RWPE1 (cell line): Measurements from ENCODE around the gene THADA.

Experiments used
- CTCF ChIA-PET: fragments of 350-600 bp; sonication (Branson Sonifier 250); formaldehyde crosslinking; extraction: SDS; loops from one replicate; lab custom pipeline; 2021; lab: Yijun Ruan, JAX
- POLR2A ChIA-PET: fragments of 400-600 bp; formaldehyde crosslinking; extraction: SDS; loops from one replicate; lab custom pipeline; 2020; ENCODE audit warnings: antibody characterized with exemption; ENCODE audit not compliant: low non-redundant PET; lab: Yijun Ruan, JAX
- DNase-seq: peaks from one replicate; pipeline ENCODE4 v3.0.0; 2012; ENCODE audit warnings: low spot score
- H3K27ac ChIP-seq: fragments of 450-650 bp; 2 replicates; pipeline ENCODE4 v1.5.1; 2017
- TF ChIP-seq, protein P1 (sequence below): fragments of 450-650 bp; conservative IDR thresholded peaks from 2 replicates; pipeline ENCODE4 v1.5.1; 2017; ENCODE audit warnings: low read depth, mild to moderate bottlenecking

The THADA gene

DNA sequence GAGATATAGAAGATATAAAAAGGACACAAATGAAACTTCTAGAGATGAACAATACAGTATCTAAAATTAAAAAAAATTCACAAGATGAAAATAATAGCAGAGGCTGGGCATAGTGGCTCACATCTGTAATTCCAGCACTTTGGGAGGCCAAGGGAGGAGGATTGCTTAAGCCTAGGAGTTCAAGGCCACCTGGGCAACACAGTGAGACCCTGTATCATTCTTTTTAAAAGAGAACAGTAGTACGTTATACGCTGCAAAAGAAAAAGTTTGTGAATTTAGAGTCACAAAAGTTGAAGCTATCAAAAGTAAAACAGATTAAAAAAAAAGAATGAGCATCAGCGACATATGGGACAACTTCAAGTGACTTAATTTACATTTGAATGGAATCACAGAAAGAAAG, 287.9 kb downstream of the THADA start:
- CTCF ChIA-PET = no interaction called here

GRCh38 chr2:43307046-43307445, 288.8 kb downstream of the THADA start:
- CTCF ChIA-PET = no interaction called here
- POLR2A ChIA-PET = no interaction called here
- DNase-seq = no peak
- TF ChIP-seq, protein P1, sequence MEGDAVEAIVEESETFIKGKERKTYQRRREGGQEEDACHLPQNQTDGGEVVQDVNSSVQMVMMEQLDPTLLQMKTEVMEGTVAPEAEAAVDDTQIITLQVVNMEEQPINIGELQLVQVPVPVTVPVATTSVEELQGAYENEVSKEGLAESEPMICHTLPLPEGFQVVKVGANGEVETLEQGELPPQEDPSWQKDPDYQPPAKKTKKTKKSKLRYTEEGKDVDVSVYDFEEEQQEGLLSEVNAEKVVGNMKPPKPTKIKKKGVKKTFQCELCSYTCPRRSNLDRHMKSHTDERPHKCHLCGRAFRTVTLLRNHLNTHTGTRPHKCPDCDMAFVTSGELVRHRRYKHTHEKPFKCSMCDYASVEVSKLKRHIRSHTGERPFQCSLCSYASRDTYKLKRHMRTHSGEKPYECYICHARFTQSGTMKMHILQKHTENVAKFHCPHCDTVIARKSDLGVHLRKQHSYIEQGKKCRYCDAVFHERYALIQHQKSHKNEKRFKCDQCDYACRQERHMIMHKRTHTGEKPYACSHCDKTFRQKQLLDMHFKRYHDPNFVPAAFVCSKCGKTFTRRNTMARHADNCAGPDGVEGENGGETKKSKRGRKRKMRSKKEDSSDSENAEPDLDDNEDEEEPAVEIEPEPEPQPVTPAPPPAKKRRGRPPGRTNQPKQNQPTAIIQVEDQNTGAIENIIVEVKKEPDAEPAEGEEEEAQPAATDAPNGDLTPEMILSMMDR = no peak
- no peak overlapping the region for H3K27ac ChIP-seq

More for the DNA sequence above, 287.9 kb downstream of the THADA start:
- POLR2A ChIA-PET = no interaction called here
- DNase-seq = no peak
- no peak overlapping the region for H3K27ac ChIP-seq
- TF ChIP-seq, protein P1 = no peak

DNA sequence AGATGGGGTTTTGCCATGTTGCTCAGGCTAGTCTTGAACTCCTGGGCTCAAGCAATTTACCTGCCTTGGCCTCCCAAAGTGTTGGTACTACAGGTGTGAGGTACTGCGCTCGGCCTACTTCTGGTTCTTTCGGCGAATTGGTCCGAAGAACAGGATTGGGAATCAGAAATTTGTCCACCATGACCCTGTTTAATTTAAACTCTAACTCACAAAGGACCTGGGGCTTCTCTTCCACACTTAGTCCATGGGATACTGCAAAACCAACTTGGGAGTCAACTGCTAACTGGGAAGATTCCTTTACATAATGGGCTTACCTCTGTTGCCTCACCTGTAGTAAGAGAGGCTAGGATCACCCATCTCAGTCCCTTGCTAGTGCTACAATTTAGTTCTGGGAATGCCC, 289.6 kb downstream of the THADA start:
- H3K27ac ChIP-seq = no peak overlapping the region
- CTCF ChIA-PET = no interaction called here
- no peak for DNase-seq
- POLR2A ChIA-PET = no interaction called here
- TF ChIP-seq, protein P1 = no peak

DNA sequence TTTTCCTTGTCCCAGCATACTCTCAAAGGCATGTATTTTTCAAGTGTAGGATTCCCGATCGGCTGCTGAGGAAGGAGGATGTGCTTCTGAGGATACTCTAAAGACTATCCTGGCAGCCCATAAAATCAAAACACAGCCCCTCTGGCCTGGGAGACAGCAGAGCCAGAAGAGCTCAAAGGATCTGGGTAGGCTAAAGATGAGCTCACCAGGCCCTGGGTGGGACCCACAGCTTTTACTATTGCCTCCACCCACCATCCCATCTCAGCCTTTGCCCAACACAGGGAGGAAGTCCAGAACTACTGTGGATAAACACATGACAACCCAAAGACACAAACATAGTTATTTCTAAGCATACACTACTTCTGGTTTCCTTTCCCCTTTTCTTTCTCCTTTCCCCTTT, 290.3 kb downstream of the THADA start:
- POLR2A ChIA-PET = no interaction called here
- CTCF ChIA-PET = no interaction called here
- DNase-seq = no peak
- H3K27ac ChIP-seq = no peak overlapping the region
- TF ChIP-seq, protein P1 = no peak

DNA sequence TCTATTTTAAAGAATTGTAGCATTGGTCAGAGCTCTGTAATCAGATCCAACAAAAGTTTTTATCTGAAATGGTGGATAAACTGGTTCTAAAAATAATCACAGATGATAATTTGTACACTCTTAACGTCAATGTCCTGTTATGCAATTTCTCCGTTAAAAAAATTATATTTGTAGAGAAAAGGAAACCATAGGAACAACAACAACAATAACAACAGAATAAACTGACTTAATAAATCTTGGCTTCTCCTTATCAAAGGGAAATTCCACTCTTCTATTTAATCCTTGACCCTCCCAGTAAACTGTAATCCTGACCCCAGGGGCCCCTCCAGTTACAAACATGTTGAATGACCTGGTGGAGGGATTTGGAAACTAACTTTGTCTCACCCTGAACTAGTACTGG, 290.8 kb downstream of the THADA start:
- no peak for DNase-seq
- TF ChIP-seq, protein P1 = no peak
- H3K27ac ChIP-seq = no peak overlapping the region
- CTCF ChIA-PET = no interaction called here
- POLR2A ChIA-PET = no interaction called here

- CTCF ChIA-PET = no interaction called here
- DNase-seq = no peak
- no peak overlapping the region for H3K27ac ChIP-seq
- TF ChIP-seq, protein P1 = no peak
- POLR2A ChIA-PET = no interaction called here
Measured at GRCh38 chr2:43303889-43304288, 291.9 kb downstream of the THADA start.

- DNase-seq = no peak
- POLR2A ChIA-PET = no interaction called here
- CTCF ChIA-PET = interaction anchor here (0.6 kb wide), 1 partner anchor 181 kb away, joined by 6 read pairs; no protein-coding TSS in a partner anchor
- no peak overlapping the region for H3K27ac ChIP-seq
- TF ChIP-seq, protein P1 = no peak
Measured at GRCh38 chr2:43302961-43303494, 292.8 kb downstream of the THADA start.
